GM06990 (cell line): Measurements from ENCODE around the gene SUPT20HL1.

Experiments
- DNase-seq: peaks from one replicate; pipeline ENCODE4 v3.0.0-alpha.2; 2011; ENCODE audit not compliant: insufficient read length; ENCODE audit errors: extremely low read depth
- H3K27me3 ChIP-seq: replicated peaks from 2 replicates; pipeline ENCODE4 v1.6.0; 2011; ENCODE audit warnings: low read length; ENCODE audit not compliant: control insufficient read depth, insufficient read depth
- H3K36me3 ChIP-seq: 2 replicates; pipeline ENCODE4 v1.5.1; 2011; ENCODE audit warnings: low read length; ENCODE audit not compliant: control insufficient read depth, insufficient read depth
- H3K4me3 ChIP-seq: replicated peaks from 2 replicates; pipeline ENCODE4 v1.5.1; 2011; ENCODE audit warnings: low read depth, mild to moderate bottlenecking, control low read depth, low read length
- TF ChIP-seq, protein P1 (sequence below): IDR thresholded peaks from 2 replicates; pipeline ENCODE4 v1.5.1; 2011; ENCODE audit warnings: low read length, control low read depth, mild to moderate bottlenecking, inconsistent platforms; ENCODE audit not compliant: insufficient read depth, poor library complexity, severe bottlenecking

The SUPT20HL1 gene

DNA sequence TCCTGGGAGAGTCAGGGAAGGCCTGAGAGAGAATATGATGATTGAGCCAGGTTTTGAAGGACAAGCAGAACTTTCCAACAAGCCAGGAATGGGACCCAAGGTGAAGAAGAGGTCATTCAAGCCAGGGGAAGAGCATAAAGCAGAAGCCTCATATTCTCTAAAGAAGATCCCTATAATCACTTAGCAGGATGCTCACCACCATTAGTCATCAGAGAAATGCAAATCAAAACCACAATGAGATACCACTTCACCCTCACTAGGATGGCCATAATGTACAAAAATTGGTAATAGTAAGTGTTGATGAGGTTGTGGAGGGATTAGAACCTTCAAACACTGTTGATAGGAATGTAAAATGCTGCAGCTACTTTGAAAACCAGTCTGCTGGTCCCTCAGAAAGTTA is 20.5 kb upstream of the SUPT20HL1 start:
- DNase-seq, result no peak
- TF ChIP-seq, protein P1, sequence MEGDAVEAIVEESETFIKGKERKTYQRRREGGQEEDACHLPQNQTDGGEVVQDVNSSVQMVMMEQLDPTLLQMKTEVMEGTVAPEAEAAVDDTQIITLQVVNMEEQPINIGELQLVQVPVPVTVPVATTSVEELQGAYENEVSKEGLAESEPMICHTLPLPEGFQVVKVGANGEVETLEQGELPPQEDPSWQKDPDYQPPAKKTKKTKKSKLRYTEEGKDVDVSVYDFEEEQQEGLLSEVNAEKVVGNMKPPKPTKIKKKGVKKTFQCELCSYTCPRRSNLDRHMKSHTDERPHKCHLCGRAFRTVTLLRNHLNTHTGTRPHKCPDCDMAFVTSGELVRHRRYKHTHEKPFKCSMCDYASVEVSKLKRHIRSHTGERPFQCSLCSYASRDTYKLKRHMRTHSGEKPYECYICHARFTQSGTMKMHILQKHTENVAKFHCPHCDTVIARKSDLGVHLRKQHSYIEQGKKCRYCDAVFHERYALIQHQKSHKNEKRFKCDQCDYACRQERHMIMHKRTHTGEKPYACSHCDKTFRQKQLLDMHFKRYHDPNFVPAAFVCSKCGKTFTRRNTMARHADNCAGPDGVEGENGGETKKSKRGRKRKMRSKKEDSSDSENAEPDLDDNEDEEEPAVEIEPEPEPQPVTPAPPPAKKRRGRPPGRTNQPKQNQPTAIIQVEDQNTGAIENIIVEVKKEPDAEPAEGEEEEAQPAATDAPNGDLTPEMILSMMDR, result no peak
- no peak overlapping the region for H3K4me3 ChIP-seq
- H3K36me3 ChIP-seq, result no peaks in the 10 kb centered on the region
- H3K27me3 ChIP-seq, result no peaks in the 10 kb centered on the region

DNA sequence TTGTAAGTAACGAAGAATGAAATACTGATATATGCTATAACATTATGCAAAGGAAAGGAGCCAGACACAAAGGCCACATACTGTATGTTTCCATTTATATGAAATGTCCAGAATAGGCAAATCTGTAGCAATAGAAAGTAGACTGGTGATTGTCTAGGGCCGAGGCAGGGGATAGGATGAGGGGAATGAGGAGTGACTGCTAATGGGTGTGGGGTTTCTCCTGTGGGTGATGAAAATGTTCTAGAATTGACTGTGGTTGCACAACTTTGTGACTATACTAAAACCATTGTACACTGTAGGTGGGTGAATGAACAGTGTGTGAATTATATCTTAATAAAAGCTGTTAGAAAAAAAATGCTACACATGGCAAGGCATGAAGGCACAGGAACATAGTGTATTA is 19.9 kb upstream of the SUPT20HL1 start:
- H3K4me3 ChIP-seq, result no peak overlapping the region
- TF ChIP-seq, protein P1, result no peak
- no peaks in the 10 kb centered on the region for H3K27me3 ChIP-seq
- DNase-seq, result no peak
- no peaks in the 10 kb centered on the region for H3K36me3 ChIP-seq

DNA sequence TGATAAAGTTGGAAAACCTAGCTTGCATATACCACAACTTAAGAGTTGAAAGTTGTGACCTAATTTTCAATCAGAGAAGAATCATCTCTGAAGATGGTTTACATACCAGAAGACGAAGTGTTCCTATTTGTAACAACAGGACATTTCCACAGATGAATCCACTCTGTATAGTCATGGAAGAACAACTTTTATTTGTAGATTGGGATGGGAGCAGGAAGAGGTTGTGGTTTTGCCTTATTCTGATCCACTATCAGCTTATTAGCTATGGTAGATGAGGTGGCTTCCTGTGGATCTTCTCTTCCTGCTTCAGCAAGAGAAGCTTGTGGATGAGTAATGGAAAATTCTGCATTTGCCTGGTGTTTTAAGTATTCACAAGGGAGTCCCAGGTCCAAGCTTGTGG is 18.6 kb upstream of the SUPT20HL1 start:
- no peaks in the 10 kb centered on the region for H3K27me3 ChIP-seq
- DNase-seq, result no peak
- TF ChIP-seq, protein P1, result no peak
- H3K36me3 ChIP-seq, result no peaks in the 10 kb centered on the region
- H3K4me3 ChIP-seq, result no peak overlapping the region

DNA sequence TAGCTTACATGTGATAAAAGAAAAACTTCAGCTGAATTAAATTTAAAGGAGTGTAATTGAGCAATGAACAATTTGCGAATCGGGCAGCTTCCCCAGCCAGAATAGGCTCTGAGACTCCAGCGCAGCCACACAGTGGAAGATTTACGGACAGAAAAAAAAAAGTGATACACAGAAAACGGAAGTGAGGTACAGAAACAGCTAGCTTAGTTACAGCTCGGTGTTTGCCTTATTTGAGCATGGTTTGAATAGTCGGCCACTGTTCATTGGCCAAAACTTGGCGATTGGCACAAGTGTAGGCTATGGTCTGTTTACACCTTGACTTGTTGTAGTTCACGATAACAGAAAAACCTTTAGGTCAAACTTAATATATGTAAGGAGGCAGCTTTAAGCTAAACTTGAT is 16.7 kb upstream of the SUPT20HL1 start:
- no peaks in the 10 kb centered on the region for H3K27me3 ChIP-seq
- DNase-seq, result no peak
- no peaks in the 10 kb centered on the region for H3K36me3 ChIP-seq
- TF ChIP-seq, protein P1, result no peak
- no peak overlapping the region for H3K4me3 ChIP-seq

DNA sequence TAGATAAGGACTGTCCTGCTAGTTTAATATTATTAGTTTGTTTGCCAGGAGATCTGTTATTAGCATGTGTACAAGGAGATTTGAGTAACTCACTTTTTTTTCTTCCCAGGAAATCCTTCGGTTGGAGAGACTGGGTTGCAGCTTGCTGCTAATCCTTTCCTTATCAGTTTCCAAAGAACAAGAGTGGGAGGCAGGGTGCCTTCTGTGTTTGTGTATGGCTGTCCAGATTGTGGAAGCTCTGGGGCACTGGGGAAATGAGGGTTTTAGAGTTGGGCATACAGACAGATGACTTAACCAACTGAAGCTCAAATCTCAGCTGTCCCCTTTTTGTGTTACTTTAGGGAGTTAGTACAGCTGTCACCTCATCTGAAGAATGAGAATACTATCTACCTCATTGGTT is 12.6 kb upstream of the SUPT20HL1 start:
- TF ChIP-seq, protein P1, result no peak
- H3K4me3 ChIP-seq, result no peak overlapping the region
- H3K36me3 ChIP-seq, result no peaks in the 10 kb centered on the region
- no peaks in the 10 kb centered on the region for H3K27me3 ChIP-seq
- no peak for DNase-seq

DNA sequence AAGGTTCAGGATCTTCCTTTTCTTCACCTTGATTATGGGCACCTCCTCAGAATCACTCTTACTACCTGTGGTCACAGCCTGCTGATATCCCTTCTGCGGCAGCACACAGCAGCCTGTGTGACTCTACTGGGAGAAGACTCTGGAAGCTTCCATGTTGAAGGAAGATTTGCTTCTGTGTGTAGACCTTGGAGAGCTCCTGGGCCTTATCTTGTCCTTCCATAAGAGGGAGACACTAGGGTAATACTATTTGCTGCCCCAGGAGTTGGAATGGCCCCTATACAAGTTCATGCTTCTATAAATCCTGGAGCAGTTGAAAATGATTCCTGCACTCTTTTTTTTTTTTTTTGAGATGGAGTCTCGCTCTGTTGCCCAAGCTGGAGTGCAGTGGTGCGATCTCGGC is 10.2 kb upstream of the SUPT20HL1 start:
- Histone ChIP-seq H3K4me3 (no peak overlapping the region), H3K36me3 (no peaks in the 10 kb centered on the region)
- DNase-seq, result no peak

More for the DNA sequence above, 10.2 kb upstream of the SUPT20HL1 start:
- TF ChIP-seq, protein P1, result no peak
- H3K27me3 ChIP-seq, result no peaks in the 10 kb centered on the region
